ENCODE measurements around the gene ANKS1B.

Gene ANKS1B

DNA sequence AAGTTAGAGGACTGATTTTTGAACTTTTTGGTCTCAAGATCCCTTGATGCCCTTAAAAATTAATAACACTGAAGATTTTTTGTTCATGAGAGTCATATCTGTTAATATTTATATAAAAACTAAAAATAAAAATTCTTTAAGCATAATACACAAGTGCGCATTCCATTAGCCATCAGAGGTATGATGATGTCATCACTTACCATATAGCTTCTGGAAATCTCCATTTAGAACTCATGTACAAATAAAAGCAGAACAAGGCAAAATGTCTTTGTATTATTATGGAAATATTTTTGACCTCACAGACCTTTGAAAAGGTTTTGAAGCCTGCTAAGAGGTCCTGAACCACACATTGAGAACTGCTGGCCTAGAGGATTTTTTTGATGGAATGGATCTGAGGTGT, 551.6 kb downstream of the ANKS1B start:
- no peak for DNase-seq (ENCODE audit: low spot score)
- in situ Hi-C loops (cut with MboI; ENCODE audit: low pct_unique_long_range_greater_than_20kb, low sequenced_read_pairs, unreplicated experiment): no loop called here
- TF ChIP-seq, protein P1, sequence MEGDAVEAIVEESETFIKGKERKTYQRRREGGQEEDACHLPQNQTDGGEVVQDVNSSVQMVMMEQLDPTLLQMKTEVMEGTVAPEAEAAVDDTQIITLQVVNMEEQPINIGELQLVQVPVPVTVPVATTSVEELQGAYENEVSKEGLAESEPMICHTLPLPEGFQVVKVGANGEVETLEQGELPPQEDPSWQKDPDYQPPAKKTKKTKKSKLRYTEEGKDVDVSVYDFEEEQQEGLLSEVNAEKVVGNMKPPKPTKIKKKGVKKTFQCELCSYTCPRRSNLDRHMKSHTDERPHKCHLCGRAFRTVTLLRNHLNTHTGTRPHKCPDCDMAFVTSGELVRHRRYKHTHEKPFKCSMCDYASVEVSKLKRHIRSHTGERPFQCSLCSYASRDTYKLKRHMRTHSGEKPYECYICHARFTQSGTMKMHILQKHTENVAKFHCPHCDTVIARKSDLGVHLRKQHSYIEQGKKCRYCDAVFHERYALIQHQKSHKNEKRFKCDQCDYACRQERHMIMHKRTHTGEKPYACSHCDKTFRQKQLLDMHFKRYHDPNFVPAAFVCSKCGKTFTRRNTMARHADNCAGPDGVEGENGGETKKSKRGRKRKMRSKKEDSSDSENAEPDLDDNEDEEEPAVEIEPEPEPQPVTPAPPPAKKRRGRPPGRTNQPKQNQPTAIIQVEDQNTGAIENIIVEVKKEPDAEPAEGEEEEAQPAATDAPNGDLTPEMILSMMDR (IDR thresholded peaks at IDR 0.05; ENCODE audit: extremely low read depth, insufficient read depth, missing control alignments): no peak

DNA sequence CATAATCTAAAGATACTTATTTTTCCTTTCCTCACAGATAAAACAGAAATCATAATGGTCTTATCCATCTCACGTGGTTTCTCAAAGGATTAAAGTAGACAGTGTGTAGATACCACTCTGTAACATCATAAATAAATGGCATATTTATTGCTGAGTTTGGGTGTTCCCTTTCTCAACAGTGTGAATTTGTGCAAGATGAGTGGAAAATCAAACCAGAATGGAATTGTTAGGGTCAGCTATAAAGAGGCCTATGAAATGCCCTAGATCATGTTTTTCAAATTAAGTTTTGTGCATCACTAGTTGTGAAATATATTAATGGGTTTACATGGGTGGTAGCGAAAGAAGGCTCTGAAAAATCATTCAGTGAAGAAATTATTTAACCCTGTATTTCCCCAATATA, 553.5 kb downstream of the ANKS1B start:
- TF ChIP-seq, protein P1 (IDR thresholded peaks at IDR 0.05; ENCODE audit: extremely low read depth, insufficient read depth, missing control alignments): no peak
- DNase-seq (ENCODE audit: low spot score): no peak
- in situ Hi-C loops (cut with MboI; ENCODE audit: low pct_unique_long_range_greater_than_20kb, low sequenced_read_pairs, unreplicated experiment): no loop called here

DNA sequence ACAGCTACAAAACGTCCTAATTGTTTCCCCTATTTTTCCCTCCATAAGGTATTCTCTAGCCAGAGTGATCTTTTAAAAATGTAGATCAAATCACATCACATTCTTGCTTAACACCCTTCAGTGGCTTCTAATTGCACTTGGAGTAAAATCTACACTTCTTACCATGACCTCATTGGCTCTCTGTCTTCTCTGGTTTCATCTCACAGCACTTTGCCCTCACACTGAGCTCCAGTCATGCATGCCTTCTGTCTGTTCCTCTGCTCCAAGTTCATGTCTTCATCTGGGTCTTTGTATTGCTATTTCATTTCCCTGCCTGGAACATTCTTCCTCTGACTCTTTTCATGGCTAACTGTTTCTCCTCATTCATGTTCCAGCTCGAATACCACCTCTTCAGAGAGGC, 557.6 kb downstream of the ANKS1B start:
- in situ Hi-C loops (cut with MboI; ENCODE audit: low pct_unique_long_range_greater_than_20kb, low sequenced_read_pairs, unreplicated experiment): no loop called here
- TF ChIP-seq, protein P1 (IDR thresholded peaks at IDR 0.05; ENCODE audit: extremely low read depth, insufficient read depth, missing control alignments): no peak
- no peak for DNase-seq (ENCODE audit: low spot score)

DNA sequence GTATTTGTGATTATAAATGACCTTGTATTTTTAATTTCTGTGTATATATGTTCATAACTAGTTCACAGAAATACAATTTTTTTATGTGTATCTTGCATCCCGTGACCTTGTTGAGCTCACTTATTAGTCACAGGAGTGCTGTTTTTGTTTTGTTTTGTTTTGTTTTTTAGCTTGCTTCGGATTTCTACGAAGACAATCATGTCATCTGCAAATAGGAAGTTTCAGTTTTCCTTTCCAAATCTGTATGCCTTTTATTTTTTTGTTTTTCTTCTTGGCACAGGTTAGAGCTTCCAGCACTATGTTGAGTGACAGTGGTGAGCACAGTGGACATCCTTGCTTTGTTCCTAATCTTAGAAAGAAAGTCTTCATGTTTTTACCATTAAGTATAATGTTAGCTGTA, 566.4 kb downstream of the ANKS1B start:
- TF ChIP-seq, protein P1 (IDR thresholded peaks at IDR 0.05; ENCODE audit: extremely low read depth, insufficient read depth, missing control alignments): no peak
- in situ Hi-C loops (cut with MboI; ENCODE audit: low pct_unique_long_range_greater_than_20kb, low sequenced_read_pairs, unreplicated experiment): no loop called here
- no peak for DNase-seq (ENCODE audit: low spot score)

DNA sequence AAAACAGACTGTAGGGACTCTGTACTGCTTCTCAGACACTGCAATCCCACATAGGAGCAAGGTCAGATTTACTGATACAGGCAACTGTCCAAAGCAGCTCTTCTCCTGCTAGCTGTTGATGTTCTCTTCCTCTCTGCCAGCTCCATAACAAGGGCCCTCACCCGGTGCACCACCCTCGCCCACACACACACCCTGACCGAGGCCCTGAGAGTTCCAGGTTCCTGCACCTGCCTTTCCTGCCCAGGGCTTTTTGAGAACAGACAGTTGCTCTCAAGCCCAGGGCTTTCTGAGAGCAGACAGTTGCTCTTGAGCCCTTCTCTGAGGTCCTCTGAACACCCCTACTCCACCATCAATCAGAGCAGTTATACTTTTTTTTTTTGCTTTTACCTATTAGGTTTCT, 571.0 kb downstream of the ANKS1B start:
- TF ChIP-seq, protein P1 (IDR thresholded peaks at IDR 0.05; ENCODE audit: extremely low read depth, insufficient read depth, missing control alignments): no peak
- DNase-seq (ENCODE audit: low spot score): no peak
- in situ Hi-C loops (cut with MboI; ENCODE audit: low pct_unique_long_range_greater_than_20kb, low sequenced_read_pairs, unreplicated experiment): no loop called here

DNA sequence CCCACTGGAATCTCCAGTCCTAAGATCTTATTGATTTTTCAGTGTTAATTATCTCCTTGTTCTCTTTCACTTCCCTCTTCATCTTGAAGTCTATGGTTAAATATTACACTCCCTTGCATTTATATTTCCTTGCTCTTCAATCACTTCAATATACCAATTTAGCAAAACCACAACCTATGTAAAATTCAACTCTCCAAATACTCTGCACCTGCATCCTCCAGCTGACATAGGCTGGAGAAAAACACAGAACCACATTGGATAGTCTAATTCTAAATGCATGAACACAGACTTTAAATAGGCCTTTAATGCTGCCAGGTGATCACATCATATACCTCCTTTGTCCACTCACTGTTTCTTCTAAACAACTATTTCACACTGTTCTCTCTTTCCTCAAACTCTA, 591.0 kb downstream of the ANKS1B start:
- TF ChIP-seq, protein P1 (IDR thresholded peaks at IDR 0.05; ENCODE audit: extremely low read depth, insufficient read depth, missing control alignments): no peak
- in situ Hi-C loops (cut with MboI; ENCODE audit: low pct_unique_long_range_greater_than_20kb, low sequenced_read_pairs, unreplicated experiment): loop anchor here (25.0 kb wide), 2 partner anchors 219 to 369 kb away; no protein-coding TSS in a partner anchor
- no peak for DNase-seq (ENCODE audit: low spot score)

All from GM13977 (cell line).